Vagina (tissue), 2 donors: Measurements from ENCODE around the gene PSMD11. TPM values are rescaled to one million over a fixed set of nuclear protein-coding genes. Genes with fewer than 3 reads are reported as not detected.

ENCODE experiments used
- DNase-seq, 2 donors: peaks; one replicate each; pipeline ENCODE4 v3.0.0-alpha.2; 2017; ENCODE audit errors: extremely low spot score in 2 of 2
- H3K27ac ChIP-seq: fragments of 200-600 bp; sonication (generic); one replicate; pipeline ENCODE4 v1.5.1; 2019
- H3K27me3 ChIP-seq: fragments of 200-600 bp; sonication (generic); one replicate; pipeline ENCODE4 v1.5.1; 2019
- H3K36me3 ChIP-seq, 2 donors: fragments of 200-600 bp; sonication (generic); one replicate each; pipeline ENCODE4 v1.5.1; 2017 to 2019
- H3K4me1 ChIP-seq: fragments of 200-600 bp; sonication (generic); one replicate; pipeline ENCODE4 v1.5.1; 2019
- H3K4me3 ChIP-seq, 2 donors: fragments of 200-600 bp; sonication (generic); 1 replicate in 1 of 2; 2 replicates in 1 of 2; pipeline ENCODE4 v1.5.1; 2016 to 2019
- H3K9me3 ChIP-seq: fragments of 200-600 bp; sonication (generic); one replicate; pipeline ENCODE4 v1.5.1; 2019
- CTCF ChIP-seq, 3 experiments: fragments of 450-650 bp in 2 of 3; fragments of 200-600 bp in 1 of 3; sonication (generic) in 1 of 3; IDR thresholded peaks; one replicate each; pipeline ENCODE4 v1.5.1; 2017 to 2019; ENCODE audit warnings: antibody characterized with exemption in 3 of 3, mild to moderate bottlenecking in 2 of 3, moderate library complexity in 2 of 3
- POLR2A ChIP-seq, 2 donors: fragments of 450-650 bp; IDR thresholded peaks; one replicate each; pipeline ENCODE4 v1.6.1; 2017; ENCODE audit warnings: antibody characterized with exemption in 2 of 2, mild to moderate bottlenecking in 2 of 2, moderate library complexity in 2 of 2
- POLR2AphosphoS5 ChIP-seq, 2 donors: sonication (generic); formaldehyde crosslinking; IDR thresholded peaks; one replicate each; pipeline ENCODE4 v1.9.0; 2017; ENCODE audit warnings: antibody characterized with exemption in 2 of 2, mild to moderate bottlenecking in 2 of 2, low read depth in 1 of 2; ENCODE audit not compliant: insufficient read depth in 1 of 2
- intact Hi-C: fragments of 100-400 bp; cut with DNase I; formaldehyde crosslinking; loops from one replicate; pipeline ENCODE4 v1.15.1; 2023
- total RNA-seq: library from RNA; depleted of rRNA; stranded (reverse); fragments of >200 nt; gene quantifications from one replicate; pipeline ENCODE4 v1.2.3, GENCODE V29; 2016

Gene PSMD11
- total RNA-seq, 1 donor from 2014 or later = 46.9 TPM

GRCh38 chr17:32508926-32509325 is 64.6 kb downstream of the PSMD11 start:
- TF ChIP-seq POLR2A (IDR thresholded peaks at IDR 0.05) = no peak
- TF ChIP-seq CTCF (IDR thresholded peaks at IDR 0.05) = no peak
- no peak for TF ChIP-seq POLR2AphosphoS5 (IDR thresholded peaks at IDR 0.05; ENCODE audit: insufficient read depth in 1 of 2, low read depth in 1 of 2)

GRCh38 chr17:32510466-32510865 is 66.2 kb downstream of the PSMD11 start:
- H3K36me3 ChIP-seq = no peaks in the 10 kb centered on the region
- H3K9me3 ChIP-seq = no peaks in the 10 kb centered on the region
- intact Hi-C loops = no loop called here
- H3K27ac ChIP-seq = no peak overlapping the region
- no peak for DNase-seq
- no peaks in the 10 kb centered on the region for H3K27me3 ChIP-seq
- no peak overlapping the region for H3K4me3 ChIP-seq
- TF ChIP-seq POLR2A (IDR thresholded peaks at IDR 0.05) (no peak), CTCF (IDR thresholded peaks at IDR 0.05) (no peak), POLR2AphosphoS5 (IDR thresholded peaks at IDR 0.05; ENCODE audit: insufficient read depth in 1 of 2, low read depth in 1 of 2) (no peak)
- H3K4me1 ChIP-seq = no peaks in the 10 kb centered on the region

More at GRCh38 chr17:32508926-32509325, 64.6 kb downstream of the PSMD11 start:
- H3K9me3 ChIP-seq = no peaks in the 10 kb centered on the region
- no peak overlapping the region for H3K27ac ChIP-seq
- no peak overlapping the region for H3K4me3 ChIP-seq
- H3K4me1 ChIP-seq = peaks cover 4% of the 10 kb centered on the region
- intact Hi-C loops = no loop called here
- no peak for DNase-seq
- H3K36me3 ChIP-seq = no peaks in the 10 kb centered on the region
- no peaks in the 10 kb centered on the region for H3K27me3 ChIP-seq

GRCh38 chr17:32512328-32512727 is 68.0 kb downstream of the PSMD11 start:
- DNase-seq = no peak
- Histone ChIP-seq H3K27ac (no peak overlapping the region), H3K27me3 (no peaks in the 10 kb centered on the region), H3K9me3 (no peaks in the 10 kb centered on the region), H3K4me3 (no peak overlapping the region), H3K36me3 (no peaks in the 10 kb centered on the region), H3K4me1 (no peaks in the 10 kb centered on the region)
- intact Hi-C loops = no loop called here
- TF ChIP-seq POLR2AphosphoS5 (IDR thresholded peaks at IDR 0.05; ENCODE audit: insufficient read depth in 1 of 2, low read depth in 1 of 2) = no peak

GRCh38 chr17:32513579-32513978 is 69.3 kb downstream of the PSMD11 start:
- no peak for DNase-seq
- H3K4me1 ChIP-seq = no peaks in the 10 kb centered on the region
- H3K27ac ChIP-seq = no peak overlapping the region
- no peak for TF ChIP-seq POLR2A (IDR thresholded peaks at IDR 0.05)
- no peak for TF ChIP-seq POLR2AphosphoS5 (IDR thresholded peaks at IDR 0.05; ENCODE audit: insufficient read depth in 1 of 2, low read depth in 1 of 2)
- no peak for TF ChIP-seq CTCF (IDR thresholded peaks at IDR 0.05)
- no peaks in the 10 kb centered on the region for H3K36me3 ChIP-seq
- intact Hi-C loops = no loop called here
- H3K27me3 ChIP-seq = no peaks in the 10 kb centered on the region
- H3K4me3 ChIP-seq = no peak overlapping the region
- no peaks in the 10 kb centered on the region for H3K9me3 ChIP-seq

GRCh38 chr17:32514606-32515005 is 70.3 kb downstream of the PSMD11 start:
- no peaks in the 10 kb centered on the region for H3K27me3 ChIP-seq

More at GRCh38 chr17:32514606-32515005, 70.3 kb downstream of the PSMD11 start:
- DNase-seq = no peak
- peaks cover 5% of the 10 kb centered on the region for H3K4me1 ChIP-seq
- intact Hi-C loops = no loop called here
- no peak overlapping the region for H3K27ac ChIP-seq
- no peaks in the 10 kb centered on the region for H3K9me3 ChIP-seq
- H3K4me3 ChIP-seq = no peak overlapping the region
- no peak for TF ChIP-seq POLR2A (IDR thresholded peaks at IDR 0.05)
- no peak for TF ChIP-seq POLR2AphosphoS5 (IDR thresholded peaks at IDR 0.05; ENCODE audit: insufficient read depth in 1 of 2, low read depth in 1 of 2)
- TF ChIP-seq CTCF (IDR thresholded peaks at IDR 0.05) = no peak
- no peaks in the 10 kb centered on the region for H3K36me3 ChIP-seq
